Smooth muscle cell (in vitro differentiated cells): ENCODE results near the gene PTPRC. TPM values are rescaled to one million over a fixed set of nuclear protein-coding genes. Genes with fewer than 3 reads are reported as not detected.
A peak's percentile ranks its signal among the peaks of the same experiment; 100 is the strongest.

Experiments
- DNase-seq: peaks from one replicate; lab custom pipeline; 2025; ENCODE audit not compliant: unreplicated experiment; lab: John Stamatoyannopoulos, UW
- H2AFZ ChIP-seq: fragments of 200-600 bp; sonication (generic); 2 replicates; pipeline ENCODE4 v1.6.0; 2016; ENCODE audit warnings: antibody characterized with exemption, low read depth, mild to moderate bottlenecking
- H3F3A ChIP-seq: fragments of 200-600 bp; sonication (generic); 2 replicates; pipeline ENCODE4 v1.6.0; 2017; ENCODE audit warnings: antibody characterized with exemption, low read depth
- H3K27ac ChIP-seq: fragments of 200-600 bp; sonication (generic); 2 replicates; pipeline ENCODE4 v1.5.1; 2016; ENCODE audit warnings: low read depth, mild to moderate bottlenecking
- H3K27me3 ChIP-seq: fragments of 200-600 bp; sonication (generic); 2 replicates; pipeline ENCODE4 v1.6.1; 2016; ENCODE audit warnings: low read depth, mild to moderate bottlenecking
- H3K36me3 ChIP-seq: fragments of 200-600 bp; sonication (generic); 2 replicates; pipeline ENCODE4 v1.5.1; 2016; ENCODE audit warnings: low read depth
- H3K4me1 ChIP-seq: fragments of 200-600 bp; sonication (generic); 2 replicates; pipeline ENCODE4 v1.5.1; 2016; ENCODE audit warnings: low read depth
- H3K4me2 ChIP-seq: fragments of 200-600 bp; sonication (generic); 2 replicates; pipeline ENCODE4 v1.6.0; 2016; ENCODE audit warnings: mild to moderate bottlenecking
- H3K4me3 ChIP-seq: fragments of 200-600 bp; sonication (generic); 2 replicates; pipeline ENCODE4 v1.5.1; 2016; ENCODE audit warnings: mild to moderate bottlenecking
- H3K79me2 ChIP-seq: fragments of 200-600 bp; sonication (generic); 2 replicates; pipeline ENCODE4 v1.6.0; 2016; ENCODE audit warnings: low read depth, mild to moderate bottlenecking
- H3K9ac ChIP-seq: fragments of 200-600 bp; sonication (generic); 2 replicates; pipeline ENCODE4 v1.6.0; 2016; ENCODE audit warnings: low read depth
- H3K9me3 ChIP-seq: fragments of 200-600 bp; sonication (generic); replicated peaks from 2 replicates; pipeline ENCODE4 v1.5.1; 2016; ENCODE audit warnings: low read depth
- H4K20me1 ChIP-seq: fragments of 200-600 bp; sonication (generic); 2 replicates; pipeline ENCODE4 v1.6.0; 2016; ENCODE audit warnings: low read depth
- WGBS: methylation state at CpG from one replicate; pipeline ENCODE4 v1.1.7; 2016; ENCODE audit warnings: low lambda C conversion rate; 5-methylcytosine and 5-hydroxymethylcytosine counted together
- polyA plus RNA-seq: library from polyadenylated mRNA; unstranded; fragments of >200 nt; fragmentation: Nextera tagmentation; extraction: Ambion mirVana; gene quantifications from 2 replicates; pipeline ENCODE4 v1.2.1, GENCODE V29; 2016
- total RNA-seq: library from RNA; depleted of rRNA; stranded (reverse); fragments of >200 nt; gene quantifications from 2 replicates; pipeline ENCODE4 v1.2.3, GENCODE V29; 2014
- TF ChIP-seq, protein P1 (sequence below): fragments of 200-600 bp; sonication (generic); IDR thresholded peaks from 2 replicates; pipeline ENCODE4 v1.5.1; 2017; ENCODE audit warnings: borderline replicate concordance, mild to moderate bottlenecking, antibody characterized with exemption; ENCODE audit not compliant: insufficient read depth, poor library complexity, severe bottlenecking

The PTPRC gene
- total and polyA plus RNA-seq, 2 experiments from 2014 or later: 0.04 TPM; not detected in 1

DNA sequence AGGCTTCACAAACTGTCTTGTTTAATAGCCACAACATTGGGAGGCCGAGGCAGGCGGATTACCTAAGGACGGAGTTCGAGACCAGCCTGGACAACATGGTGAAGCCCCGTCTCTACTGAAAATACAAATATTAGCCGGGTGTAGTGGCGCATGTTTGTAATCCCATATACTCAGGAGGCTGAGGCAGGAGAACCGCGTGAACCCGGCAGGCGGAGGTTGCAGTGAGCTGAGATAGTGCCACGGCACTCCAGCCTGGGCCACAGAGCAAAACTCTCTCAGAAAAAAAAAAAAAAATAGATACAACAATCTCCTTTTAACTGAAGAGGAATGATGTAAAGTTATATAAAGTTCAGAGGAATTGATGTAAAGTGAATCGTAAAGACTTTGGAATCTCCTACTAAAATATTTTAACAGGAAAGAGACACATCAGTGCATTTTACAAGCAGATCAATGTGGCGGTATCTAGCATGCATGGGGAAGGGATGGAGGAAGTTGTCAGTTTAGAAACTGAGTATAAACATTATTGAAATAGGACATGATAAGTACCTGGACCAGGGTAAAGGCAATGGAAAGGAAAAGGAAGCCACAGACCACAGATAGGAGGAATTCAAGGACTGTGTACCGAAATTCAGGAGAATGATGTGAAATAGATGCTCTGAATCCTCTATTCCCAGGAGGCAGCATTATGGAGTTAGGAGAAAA lies 41.5 kb downstream of the PTPRC start:
- peak overlapping the region; percentile 12 for H2AFZ ChIP-seq
- TF ChIP-seq, protein P1, sequence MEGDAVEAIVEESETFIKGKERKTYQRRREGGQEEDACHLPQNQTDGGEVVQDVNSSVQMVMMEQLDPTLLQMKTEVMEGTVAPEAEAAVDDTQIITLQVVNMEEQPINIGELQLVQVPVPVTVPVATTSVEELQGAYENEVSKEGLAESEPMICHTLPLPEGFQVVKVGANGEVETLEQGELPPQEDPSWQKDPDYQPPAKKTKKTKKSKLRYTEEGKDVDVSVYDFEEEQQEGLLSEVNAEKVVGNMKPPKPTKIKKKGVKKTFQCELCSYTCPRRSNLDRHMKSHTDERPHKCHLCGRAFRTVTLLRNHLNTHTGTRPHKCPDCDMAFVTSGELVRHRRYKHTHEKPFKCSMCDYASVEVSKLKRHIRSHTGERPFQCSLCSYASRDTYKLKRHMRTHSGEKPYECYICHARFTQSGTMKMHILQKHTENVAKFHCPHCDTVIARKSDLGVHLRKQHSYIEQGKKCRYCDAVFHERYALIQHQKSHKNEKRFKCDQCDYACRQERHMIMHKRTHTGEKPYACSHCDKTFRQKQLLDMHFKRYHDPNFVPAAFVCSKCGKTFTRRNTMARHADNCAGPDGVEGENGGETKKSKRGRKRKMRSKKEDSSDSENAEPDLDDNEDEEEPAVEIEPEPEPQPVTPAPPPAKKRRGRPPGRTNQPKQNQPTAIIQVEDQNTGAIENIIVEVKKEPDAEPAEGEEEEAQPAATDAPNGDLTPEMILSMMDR: no peak
- H3K9ac ChIP-seq: peak overlapping the region; percentile 21
- H3K27me3 ChIP-seq: no peaks in the 10 kb centered on the region
- peaks cover 19% of the 10 kb centered on the region for H3K4me1 ChIP-seq
- peaks cover 23% of the 10 kb centered on the region for H3F3A ChIP-seq
- H3K4me2 ChIP-seq: no peak overlapping the region
- no peak for DNase-seq
- H3K27ac ChIP-seq: peak overlapping the region; percentile 93
- H3K79me2 ChIP-seq: no peaks in the 10 kb centered on the region
- 96% methylated on average over 15 of the region's 15 CpGs for WGBS
- no peaks in the 10 kb centered on the region for H3K36me3 ChIP-seq
- no peaks in the 10 kb centered on the region for H3K9me3 ChIP-seq
- no peaks in the 10 kb centered on the region for H4K20me1 ChIP-seq
- H3K4me3 ChIP-seq: no peak overlapping the region

DNA sequence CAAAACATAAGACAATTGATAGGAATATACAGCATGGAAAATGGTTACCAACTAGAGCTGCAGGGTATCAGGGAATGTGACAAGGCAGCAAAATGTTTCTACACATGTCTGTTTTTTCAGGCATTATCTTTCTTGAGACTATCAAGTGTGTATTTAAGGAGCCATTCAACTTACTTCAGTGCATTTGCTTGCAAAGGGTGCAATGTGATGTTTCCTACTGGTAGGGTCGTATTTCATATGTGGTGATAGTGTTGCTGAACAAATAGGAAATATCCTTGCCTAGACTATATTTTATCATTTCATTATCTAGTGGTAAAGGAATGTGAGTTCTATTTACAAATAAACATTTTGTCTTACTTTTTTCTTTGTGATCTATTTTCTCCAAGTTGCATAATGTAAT lies 42.4 kb downstream of the PTPRC start:
- Histone ChIP-seq H3K36me3 (no peaks in the 10 kb centered on the region), H3K4me1 (peaks cover 19% of the 10 kb centered on the region), H3K4me2 (peak overlapping the region; percentile 79), H2AFZ (no peak overlapping the region), H3F3A (peaks cover 23% of the 10 kb centered on the region), H3K27ac (peak overlapping the region; percentile 93), H3K79me2 (no peaks in the 10 kb centered on the region), H3K4me3 (peak overlapping the region; percentile 27), H4K20me1 (no peaks in the 10 kb centered on the region), H3K9me3 (no peaks in the 10 kb centered on the region), H3K9ac (peak overlapping the region; percentile 82), H3K27me3 (no peaks in the 10 kb centered on the region)
- WGBS: 34% methylated on average over 1 of the region's 1 CpG
- TF ChIP-seq, protein P1: no peak
- DNase-seq: no peak

DNA sequence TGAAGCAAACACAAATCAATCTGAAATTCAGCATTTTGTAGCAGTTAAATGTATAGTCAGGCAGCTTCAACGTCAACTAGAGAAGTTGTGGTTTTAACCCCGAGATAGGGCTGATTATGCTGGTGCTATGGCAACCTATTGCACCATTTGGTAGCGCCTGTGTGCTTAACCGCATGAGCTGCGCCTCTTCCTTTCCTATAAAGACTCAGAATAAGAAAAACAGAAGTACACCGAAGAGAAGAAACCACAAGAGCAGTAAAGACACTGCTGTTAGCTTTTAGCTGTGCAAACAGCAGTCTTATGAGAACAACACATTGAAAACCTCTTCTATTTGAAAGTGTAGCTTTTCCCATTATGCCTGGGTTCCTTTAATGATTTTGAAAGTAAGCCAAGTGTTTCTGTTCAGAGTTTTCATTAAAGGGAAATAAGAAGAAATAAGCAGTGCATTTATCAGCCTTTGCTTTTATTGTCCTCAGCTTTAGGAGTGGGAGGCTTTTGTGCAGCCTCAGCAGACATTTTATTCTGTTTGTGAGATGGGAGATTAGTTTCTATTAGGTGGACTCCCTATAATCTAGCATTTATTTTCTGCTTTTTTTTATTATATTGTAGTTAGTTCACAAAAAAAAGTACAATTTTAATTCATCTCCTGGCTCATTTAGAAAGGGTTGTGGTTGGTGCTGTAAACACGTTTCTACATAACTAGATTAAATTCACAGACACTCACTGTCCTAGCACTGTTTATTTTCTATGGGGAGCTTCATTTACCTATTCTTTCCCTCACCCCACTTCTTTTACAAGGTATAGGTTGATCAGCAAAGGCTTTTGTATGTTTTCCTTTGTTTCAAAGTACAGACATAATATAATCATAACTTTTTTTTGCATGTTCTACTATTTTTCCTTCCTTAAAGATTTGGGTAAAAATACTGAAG lies 43.3 kb downstream of the PTPRC start:
- 7% methylated on average over 7 of the region's 7 CpGs for WGBS
- no peaks in the 10 kb centered on the region for H3K9me3 ChIP-seq
- H3K4me1 ChIP-seq: peaks cover 19% of the 10 kb centered on the region
- no peaks in the 10 kb centered on the region for H3K27me3 ChIP-seq
- H3K79me2 ChIP-seq: no peaks in the 10 kb centered on the region
- no peak for DNase-seq
- H3F3A ChIP-seq: peaks cover 23% of the 10 kb centered on the region
- peak overlapping the region; percentile 82 for H3K9ac ChIP-seq
- no peaks in the 10 kb centered on the region for H3K36me3 ChIP-seq
- no peaks in the 10 kb centered on the region for H4K20me1 ChIP-seq
- H2AFZ ChIP-seq: peak overlapping the region; percentile 62
- H3K27ac ChIP-seq: peak overlapping the region; percentile 93
- H3K4me3 ChIP-seq: peak overlapping the region; percentile 27
- H3K4me2 ChIP-seq: peak overlapping the region; percentile 79
- TF ChIP-seq, protein P1: no peak
